HUES48 (cell line): ENCODE data around the gene BIRC5.
A peak's percentile ranks its signal among the peaks of the same experiment; 100 is the strongest.
"Not testable (repeated sequence)": the region's sequence is repeated elsewhere in the genome, so short reads cannot be mapped to it uniquely, and the experiment has no call there.

Experiments used
- H3K27ac ChIP-seq: one replicate; pipeline ENCODE4 v1.7.0; 2013; ENCODE audit warnings: low read depth, low read length, inconsistent platforms
- H3K27me3 ChIP-seq: 2 replicates; pipeline ENCODE4 v1.6.1; 2013; ENCODE audit warnings: mild to moderate bottlenecking, low read length; ENCODE audit not compliant: control insufficient read depth, insufficient read depth
- H3K36me3 ChIP-seq: 2 replicates; pipeline ENCODE4 v1.6.1; 2013; ENCODE audit warnings: low read length; ENCODE audit not compliant: control insufficient read depth, insufficient read depth
- H3K4me1 ChIP-seq: 2 replicates; pipeline ENCODE4 v1.6.1; 2013; ENCODE audit warnings: mild to moderate bottlenecking, low read length; ENCODE audit not compliant: control insufficient read depth, insufficient read depth
- H3K4me3 ChIP-seq: 2 replicates; pipeline ENCODE4 v1.5.1; 2013; ENCODE audit warnings: mild to moderate bottlenecking, low read depth, low read length
- H3K9ac ChIP-seq: 2 replicates; pipeline ENCODE4 v1.6.1; 2013; ENCODE audit warnings: mild to moderate bottlenecking, low read depth, low read length, moderate library complexity
- H3K9me3 ChIP-seq: 2 replicates; pipeline ENCODE4 v1.6.1; 2013; ENCODE audit warnings: low read length; ENCODE audit not compliant: control insufficient read depth, insufficient read depth

The BIRC5 gene

DNA sequence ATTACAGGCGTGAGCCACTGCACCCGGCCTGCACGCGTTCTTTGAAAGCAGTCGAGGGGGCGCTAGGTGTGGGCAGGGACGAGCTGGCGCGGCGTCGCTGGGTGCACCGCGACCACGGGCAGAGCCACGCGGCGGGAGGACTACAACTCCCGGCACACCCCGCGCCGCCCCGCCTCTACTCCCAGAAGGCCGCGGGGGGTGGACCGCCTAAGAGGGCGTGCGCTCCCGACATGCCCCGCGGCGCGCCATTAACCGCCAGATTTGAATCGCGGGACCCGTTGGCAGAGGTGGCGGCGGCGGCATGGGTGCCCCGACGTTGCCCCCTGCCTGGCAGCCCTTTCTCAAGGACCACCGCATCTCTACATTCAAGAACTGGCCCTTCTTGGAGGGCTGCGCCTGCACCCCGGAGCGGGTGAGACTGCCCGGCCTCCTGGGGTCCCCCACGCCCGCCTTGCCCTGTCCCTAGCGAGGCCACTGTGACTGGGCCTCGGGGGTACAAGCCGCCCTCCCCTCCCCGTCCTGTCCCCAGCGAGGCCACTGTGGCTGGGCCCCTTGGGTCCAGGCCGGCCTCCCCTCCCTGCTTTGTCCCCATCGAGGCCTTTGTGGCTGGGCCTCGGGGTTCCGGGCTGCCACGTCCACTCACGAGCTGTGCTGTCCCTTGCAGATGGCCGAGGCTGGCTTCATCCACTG lies at the start of gene BIRC5:
Gene BIRC5, plus strand, starts transcription at position 238 of the 690 bp plus-strand sequence. Its CDS starts 64 bp downstream, at position 302.
- Histone ChIP-seq H3K4me3 (peak within 1 kb of the TSS; percentile 92), H3K9ac (peak within 1 kb of the TSS; percentile 78), H3K27ac (peak within 1 kb of the TSS; percentile 44), H3K9me3 (no peaks in the 10 kb centered on the region), H3K27me3 (no peaks in the 10 kb centered on the region), H3K4me1 (no peaks in the 10 kb centered on the region), H3K36me3 (peaks cover 24% of the 10 kb centered on the region)

DNA sequence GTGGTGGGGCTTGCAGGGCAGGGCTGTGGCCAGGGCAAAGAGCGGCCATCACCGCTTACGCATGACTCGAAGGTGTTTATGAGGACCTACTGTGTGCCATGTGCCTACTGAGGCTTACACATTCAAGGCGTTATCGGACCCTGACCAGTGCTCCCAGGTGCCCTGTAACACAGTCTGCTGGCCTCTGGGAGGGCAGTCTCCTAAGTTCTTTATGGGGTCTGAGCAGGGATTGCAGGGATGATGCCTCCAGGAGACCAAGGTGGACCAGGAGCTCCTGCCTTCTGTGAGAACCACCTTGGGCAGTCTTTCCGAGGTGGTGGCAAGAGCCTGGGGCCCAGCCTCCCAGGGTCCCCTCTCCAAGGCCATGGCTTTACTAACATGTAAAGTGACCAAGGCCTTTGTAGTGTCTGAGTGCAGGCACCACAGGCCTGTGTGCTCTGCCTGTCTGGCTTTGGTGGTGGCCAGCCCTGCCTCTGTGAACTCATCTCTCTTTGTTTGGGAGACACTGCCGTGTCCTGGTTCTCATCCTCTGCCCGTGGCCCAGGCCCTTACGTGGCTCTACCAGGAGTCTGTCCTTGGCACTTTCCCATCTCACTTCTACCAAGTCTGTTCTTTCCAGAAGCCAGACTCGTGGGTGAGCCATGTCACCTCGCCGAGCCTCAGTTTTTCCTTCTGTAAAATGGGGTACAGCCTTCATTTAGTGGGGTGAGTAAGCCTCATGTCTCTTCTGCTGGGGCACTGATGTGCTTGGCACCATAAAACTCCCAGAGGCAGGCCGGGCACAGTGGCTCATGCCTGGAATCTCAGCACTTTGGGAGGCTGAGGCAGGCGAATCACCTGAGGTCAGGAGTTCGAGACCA lies 49.1 kb upstream of the BIRC5 start:
- H3K9me3 ChIP-seq, result no peaks in the 10 kb centered on the region
- H3K36me3 ChIP-seq, result no peaks in the 10 kb centered on the region
- H3K27me3 ChIP-seq, result no peaks in the 10 kb centered on the region
- no peak overlapping the region for H3K9ac ChIP-seq
- no peaks in the 10 kb centered on the region for H3K4me1 ChIP-seq
- H3K4me3 ChIP-seq, result no peak overlapping the region
- H3K27ac ChIP-seq, result no peak overlapping the region

DNA sequence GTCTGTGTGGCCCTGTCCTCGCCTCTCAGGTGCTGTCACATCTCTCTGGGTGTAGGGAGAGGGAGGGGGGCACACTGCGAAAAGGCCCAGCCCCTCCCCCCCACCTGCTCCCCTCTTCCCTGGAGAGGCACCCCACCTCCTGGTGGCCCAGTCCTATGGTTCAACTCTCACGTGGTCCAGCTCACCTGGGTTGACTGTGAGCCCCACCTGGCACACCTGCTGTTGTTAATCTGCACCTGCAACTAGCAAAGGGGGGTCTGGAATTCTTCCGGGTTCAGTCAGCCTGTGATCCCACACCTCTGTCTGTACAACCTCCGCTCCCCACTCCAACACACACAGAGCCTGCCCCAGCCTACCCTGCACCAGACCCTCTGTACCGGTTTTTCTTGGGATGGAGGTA lies 47.6 kb upstream of the BIRC5 start:
- Histone ChIP-seq H3K36me3 (0 out of 2 replicates have a peak, but pooled peaks cover 4% of the 10 kb centered on the region), H3K27me3 (no peaks in the 10 kb centered on the region), H3K4me3 (no peak overlapping the region), H3K27ac (no peak overlapping the region), H3K9ac (no peak overlapping the region), H3K4me1 (no peaks in the 10 kb centered on the region), H3K9me3 (no peaks in the 10 kb centered on the region)

DNA sequence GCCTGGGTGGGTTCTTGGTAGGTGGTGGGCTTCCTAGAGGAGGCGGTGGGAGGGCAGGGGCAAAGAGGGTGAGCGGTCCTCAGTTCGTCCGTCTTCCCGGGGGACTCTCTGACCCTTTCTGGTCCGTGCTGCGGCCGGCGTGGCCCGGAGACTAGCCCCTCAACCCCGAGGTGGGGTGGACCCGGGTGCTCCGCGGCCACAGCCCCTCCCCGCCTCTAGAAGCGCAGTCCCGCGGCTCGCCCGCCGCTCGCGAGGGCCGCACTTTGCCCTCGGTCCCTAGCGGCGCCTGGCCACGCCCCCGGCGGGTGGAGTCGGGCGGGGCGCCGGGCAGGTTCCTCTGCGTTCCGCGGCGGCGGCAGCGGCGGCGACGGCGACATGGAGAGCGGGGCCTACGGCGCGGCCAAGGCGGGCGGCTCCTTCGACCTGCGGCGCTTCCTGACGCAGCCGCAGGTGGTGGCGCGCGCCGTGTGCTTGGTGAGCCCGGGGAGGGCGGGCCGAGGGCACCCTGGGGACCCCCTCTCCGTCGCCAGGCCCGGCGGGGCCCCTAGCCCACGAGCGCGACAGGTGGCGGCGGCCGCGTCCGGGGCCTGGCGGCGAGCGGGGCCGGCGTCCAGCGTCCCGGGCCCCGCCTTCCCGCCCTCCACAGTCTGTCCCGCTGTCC lies 45.7 kb upstream of the BIRC5 start, which contains the start of gene SYNGR2:
Gene SYNGR2, plus strand, starts transcription at position 340 of the 661 bp plus-strand sequence. Its CDS starts 36 bp downstream, at position 376.
- Histone ChIP-seq H3K27ac (no peak within 1 kb of the TSS), H3K27me3 (no peaks in the 10 kb centered on the region), H3K4me3 (peak within 1 kb of the TSS; percentile 66), H3K36me3 (peaks cover 11% of the 10 kb centered on the region; the same call in 1 of the 2 replicates), H3K4me1 (peaks cover 12% of the 10 kb centered on the region), H3K9ac (no peak within 1 kb of the TSS), H3K9me3 (no peaks in the 10 kb centered on the region)

DNA sequence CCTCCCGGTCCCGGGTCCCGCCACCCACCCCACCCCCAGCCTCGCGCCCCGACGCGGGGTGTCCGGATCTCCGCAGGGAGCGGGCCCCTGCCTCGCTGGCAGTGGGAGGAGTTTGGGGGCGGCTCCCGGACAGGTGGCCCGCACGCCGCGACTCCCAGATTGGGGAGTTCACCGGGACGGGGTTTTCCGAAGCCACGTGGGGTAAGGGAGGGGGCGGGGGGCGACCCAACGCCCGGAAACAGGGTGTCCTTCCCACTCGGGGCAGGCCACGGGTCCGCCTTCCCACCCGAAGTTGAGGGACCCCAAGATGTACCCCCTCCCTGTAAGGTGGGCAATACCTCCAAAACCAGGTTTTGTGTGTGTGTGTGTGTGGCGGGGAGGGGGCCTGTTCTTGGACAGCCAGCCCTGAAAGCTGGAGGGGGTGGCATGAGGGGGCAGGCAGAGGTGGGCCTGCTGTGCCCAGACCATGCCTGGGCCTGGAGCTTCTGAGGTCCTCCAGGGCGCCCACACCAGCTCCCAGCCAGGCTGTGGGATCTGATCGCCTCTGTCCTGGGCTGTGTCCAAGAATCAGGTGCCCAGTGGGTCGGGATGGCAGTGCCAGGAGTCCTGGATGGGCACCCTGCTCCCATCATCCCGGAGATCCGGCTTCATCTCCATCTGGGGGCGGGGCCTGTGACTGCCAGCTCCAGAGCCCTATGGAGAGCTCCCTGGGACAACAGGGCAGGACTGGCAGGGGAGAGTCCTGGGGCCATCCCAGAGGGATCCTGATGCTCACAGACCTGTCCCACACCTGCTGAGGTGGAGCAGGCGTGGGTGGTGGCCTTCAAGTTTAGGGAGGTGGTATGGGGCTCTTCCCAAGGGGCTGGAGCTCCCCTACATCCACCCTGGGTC lies 44.9 kb upstream of the BIRC5 start:
- H3K4me3 ChIP-seq, result peak overlapping the region; percentile 66

DNA sequence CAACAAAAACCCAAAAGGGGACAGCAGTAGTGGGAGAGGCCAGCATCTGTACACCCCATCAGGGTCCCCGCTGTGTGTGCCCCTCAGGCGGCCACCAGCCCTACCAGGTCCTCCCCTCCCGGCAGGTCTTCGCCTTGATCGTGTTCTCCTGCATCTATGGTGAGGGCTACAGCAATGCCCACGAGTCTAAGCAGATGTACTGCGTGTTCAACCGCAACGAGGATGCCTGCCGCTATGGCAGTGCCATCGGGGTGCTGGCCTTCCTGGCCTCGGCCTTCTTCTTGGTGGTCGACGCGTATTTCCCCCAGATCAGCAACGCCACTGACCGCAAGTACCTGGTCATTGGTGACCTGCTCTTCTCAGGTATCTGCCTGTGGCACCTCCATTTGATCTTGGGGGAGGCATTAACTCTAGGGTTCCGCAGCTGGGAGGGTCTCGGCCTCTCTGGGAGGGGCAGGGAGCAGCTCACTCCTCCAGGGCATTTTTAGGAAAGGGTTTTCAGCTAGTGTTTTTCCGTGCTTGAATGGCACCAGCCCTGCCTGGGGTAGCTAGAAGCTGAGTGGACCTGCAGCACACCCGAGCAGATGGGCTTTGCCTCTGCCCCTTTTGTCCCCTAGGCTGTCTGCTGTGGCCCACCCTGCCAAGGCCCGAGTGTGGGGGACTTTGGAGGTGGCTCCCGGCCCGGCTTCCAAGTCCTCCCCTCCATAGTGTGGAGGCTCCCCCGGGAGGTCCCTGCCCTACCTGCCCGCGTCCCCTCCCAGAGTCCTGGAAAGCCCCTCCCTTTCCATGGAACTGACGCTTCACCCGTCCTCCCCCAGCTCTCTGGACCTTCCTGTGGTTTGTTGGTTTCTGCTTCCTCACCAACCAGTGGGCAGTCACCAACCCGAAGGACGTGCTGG lies 43.1 kb upstream of the BIRC5 start:
- peaks cover 36% of the 10 kb centered on the region for H3K36me3 ChIP-seq
- no peak overlapping the region for H3K9ac ChIP-seq
- no peaks in the 10 kb centered on the region for H3K27me3 ChIP-seq
- no peaks in the 10 kb centered on the region for H3K9me3 ChIP-seq
- H3K4me3 ChIP-seq, result no peak overlapping the region
- peak overlapping the region; percentile 5 for H3K27ac ChIP-seq
- peaks cover 15% of the 10 kb centered on the region for H3K4me1 ChIP-seq

More for the DNA sequence above, 44.9 kb upstream of the BIRC5 start:
- Histone ChIP-seq H3K27ac (no peak overlapping the region), H3K4me1 (peaks cover 12% of the 10 kb centered on the region), H3K9me3 (no peaks in the 10 kb centered on the region), H3K36me3 (peaks cover 19% of the 10 kb centered on the region), H3K9ac (no peak overlapping the region), H3K27me3 (no peaks in the 10 kb centered on the region)

DNA sequence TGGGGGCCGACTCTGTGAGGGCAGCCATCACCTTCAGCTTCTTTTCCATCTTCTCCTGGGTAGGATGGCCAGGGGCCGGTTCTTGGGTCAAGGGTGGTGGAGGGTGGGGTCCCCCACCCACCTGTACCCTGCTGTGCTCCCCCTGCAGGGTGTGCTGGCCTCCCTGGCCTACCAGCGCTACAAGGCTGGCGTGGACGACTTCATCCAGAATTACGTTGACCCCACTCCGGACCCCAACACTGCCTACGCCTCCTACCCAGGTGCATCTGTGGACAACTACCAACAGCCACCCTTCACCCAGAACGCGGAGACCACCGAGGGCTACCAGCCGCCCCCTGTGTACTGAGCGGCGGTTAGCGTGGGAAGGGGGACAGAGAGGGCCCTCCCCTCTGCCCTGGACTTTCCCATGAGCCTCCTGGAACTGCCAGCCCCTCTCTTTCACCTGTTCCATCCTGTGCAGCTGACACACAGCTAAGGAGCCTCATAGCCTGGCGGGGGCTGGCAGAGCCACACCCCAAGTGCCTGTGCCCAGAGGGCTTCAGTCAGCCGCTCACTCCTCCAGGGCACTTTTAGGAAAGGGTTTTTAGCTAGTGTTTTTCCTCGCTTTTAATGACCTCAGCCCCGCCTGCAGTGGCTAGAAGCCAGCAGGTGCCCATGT lies 42.3 kb upstream of the BIRC5 start:
- Histone ChIP-seq H3K4me1 (peaks cover 15% of the 10 kb centered on the region), H3K36me3 (peaks cover 40% of the 10 kb centered on the region), H3K27ac (peak overlapping the region; percentile 60)
- H3K9me3 ChIP-seq, H3K4me3 ChIP-seq, H3K27me3 ChIP-seq, H3K9ac ChIP-seq: not testable (repeated sequence)

DNA sequence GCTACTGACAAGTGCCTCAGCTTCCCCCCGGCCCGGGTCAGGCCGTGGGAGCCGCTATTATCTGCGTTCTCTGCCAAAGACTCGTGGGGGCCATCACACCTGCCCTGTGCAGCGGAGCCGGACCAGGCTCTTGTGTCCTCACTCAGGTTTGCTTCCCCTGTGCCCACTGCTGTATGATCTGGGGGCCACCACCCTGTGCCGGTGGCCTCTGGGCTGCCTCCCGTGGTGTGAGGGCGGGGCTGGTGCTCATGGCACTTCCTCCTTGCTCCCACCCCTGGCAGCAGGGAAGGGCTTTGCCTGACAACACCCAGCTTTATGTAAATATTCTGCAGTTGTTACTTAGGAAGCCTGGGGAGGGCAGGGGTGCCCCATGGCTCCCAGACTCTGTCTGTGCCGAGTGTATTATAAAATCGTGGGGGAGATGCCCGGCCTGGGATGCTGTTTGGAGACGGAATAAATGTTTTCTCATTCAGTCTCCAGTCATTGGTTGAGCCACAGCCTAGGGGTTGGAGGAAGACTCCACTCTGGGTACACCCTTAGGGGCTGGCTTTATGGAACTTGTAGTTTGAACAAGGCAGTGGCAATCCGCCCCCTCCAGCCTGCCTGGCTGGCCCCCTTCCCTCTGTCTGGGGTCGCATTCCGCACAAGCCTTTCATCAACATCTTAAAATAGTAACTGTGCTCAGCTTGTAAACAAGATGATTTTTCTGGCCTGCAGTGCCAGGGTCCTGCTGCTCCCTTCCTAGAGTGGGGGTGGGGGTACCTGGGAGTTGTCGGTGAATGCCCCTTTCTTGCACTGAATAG lies 41.6 kb upstream of the BIRC5 start:
- no peak overlapping the region for H3K9ac ChIP-seq
- no peaks in the 10 kb centered on the region for H3K9me3 ChIP-seq
- H3K36me3 ChIP-seq, result peaks cover 43% of the 10 kb centered on the region
- no peak overlapping the region for H3K4me3 ChIP-seq
- peak overlapping the region; percentile 60 for H3K27ac ChIP-seq
- H3K4me1 ChIP-seq, result peaks cover 15% of the 10 kb centered on the region
- no peaks in the 10 kb centered on the region for H3K27me3 ChIP-seq
